Gastroesophageal sphincter (tissue), 4 donors: ENCODE data around the gene OR52N4. TPM values are rescaled to one million over a fixed set of nuclear protein-coding genes. Genes with fewer than 3 reads are reported as not detected.
"Not testable (repeated sequence)": the region's sequence is repeated elsewhere in the genome, so short reads cannot be mapped to it uniquely, and the experiment has no call there.

ENCODE experiments used
- ATAC-seq: fragments of 150-250 bp; one replicate; pipeline ENCODE4 v1.9.1; 2016; ENCODE audit warnings: mild to moderate bottlenecking, moderate library complexity
- H3K27ac ChIP-seq, 4 donors: fragments of 200-600 bp; sonication (generic) in 3 of 4; 1 replicate in 3 of 4; 2 replicates in 1 of 4; pipeline ENCODE4 v1.5.1; 2016 to 2019
- H3K27me3 ChIP-seq: fragments of 200-600 bp; sonication (generic); one replicate; pipeline ENCODE4 v1.5.1; 2019
- H3K36me3 ChIP-seq, 2 donors: fragments of 200-600 bp; sonication (generic); one replicate each; pipeline ENCODE4 v1.5.1; 2019; ENCODE audit warnings: control low read depth in 1 of 2
- H3K4me1 ChIP-seq, 3 donors: fragments of 200-600 bp; sonication (generic); 1 replicate in 2 of 3; 2 replicates in 1 of 3; pipeline ENCODE4 v1.5.1; 2016 to 2019; ENCODE audit warnings: control low read depth in 2 of 3
- H3K4me3 ChIP-seq, 2 donors: fragments of 200-600 bp; sonication (generic); one replicate each; pipeline ENCODE4 v1.5.1; 2019; ENCODE audit warnings: mild to moderate bottlenecking in 1 of 2, moderate library complexity in 1 of 2
- H3K9me3 ChIP-seq, 3 donors: fragments of 200-600 bp; sonication (generic); one replicate each; pipeline ENCODE4 v1.5.1; 2017 to 2019; ENCODE audit warnings: control low read depth in 2 of 3
- CTCF ChIP-seq, 4 experiments: fragments of 200-600 bp in 2 of 4; fragments of 450-650 bp in 2 of 4; sonication (generic) in 1 of 4; IDR thresholded peaks; one replicate each; pipeline ENCODE4 v1.5.1; 2017 to 2019; ENCODE audit warnings: antibody characterized with exemption in 4 of 4, mild to moderate bottlenecking in 2 of 4, moderate library complexity in 2 of 4
- EP300 ChIP-seq: sonication (generic); formaldehyde crosslinking; IDR thresholded peaks from one replicate; pipeline ENCODE4 v1.6.1; 2017; ENCODE audit warnings: antibody characterized with exemption, mild to moderate bottlenecking
- POLR2A ChIP-seq, 2 donors: fragments of 450-650 bp; IDR thresholded peaks; one replicate each; pipeline ENCODE4 v1.6.1; 2017; ENCODE audit warnings: antibody characterized with exemption in 2 of 2, mild to moderate bottlenecking in 2 of 2, moderate library complexity in 1 of 2
- POLR2AphosphoS5 ChIP-seq: sonication (generic); formaldehyde crosslinking; IDR thresholded peaks from one replicate; pipeline ENCODE4 v1.6.1; 2017; ENCODE audit warnings: antibody characterized with exemption
- WGBS, 2 donors: methylation state at CpG; one replicate each; pipeline ENCODE4 v1.1.5; 2018; ENCODE audit warnings: low coverage in 1 of 2; 5-methylcytosine and 5-hydroxymethylcytosine counted together
- total RNA-seq, 4 donors: library from RNA; depleted of rRNA; stranded (reverse); fragments of >200 nt; gene quantifications; one replicate each; pipeline ENCODE4 v1.1.0, GENCODE V29; 2016

Gene OR52N4
- total RNA-seq, result under 1 TPM in 1 of 4 donors, not detected in 3; 0.40 TPM

GRCh38 chr11:5753943-5754342, at the start of gene OR52N4:
OR52N4 (plus strand) TSS chr11:5754243; CDS start chr11:5754741, 498 bp downstream.
- no peak within 1 kb of the TSS for H3K27ac ChIP-seq
- no peaks in the 10 kb centered on the region for H3K9me3 ChIP-seq
- ATAC-seq, result no peak
- no peak for TF ChIP-seq POLR2AphosphoS5
- TF ChIP-seq POLR2A (IDR thresholded peaks at IDR 0.05), result no peak
- TF ChIP-seq CTCF (IDR thresholded peaks at IDR 0.05), result no peak
- TF ChIP-seq EP300, result no peak
- H3K4me3 ChIP-seq, result no peak within 1 kb of the TSS
- no peaks in the 10 kb centered on the region for H3K36me3 ChIP-seq
- no peaks in the 10 kb centered on the region for H3K27me3 ChIP-seq
- 83 to 86% methylated on average over 1 of the region's 1 CpG for WGBS, 2 donors
- no peaks in the 10 kb centered on the region for H3K4me1 ChIP-seq

GRCh38 chr11:5705688-5706087, 48.4 kb upstream of the OR52N4 start:
- WGBS, 2 donors, result 87 to 97% methylated on average over 4 of the region's 4 CpGs
- H3K27me3 ChIP-seq, result no peaks in the 10 kb centered on the region
- no peak for ATAC-seq
- H3K36me3 ChIP-seq, result peaks cover 0 to 85% of the 10 kb centered on the region in 2 donors
- H3K9me3 ChIP-seq, result no peaks in the 10 kb centered on the region
- H3K4me3 ChIP-seq, result no peak overlapping the region
- H3K27ac ChIP-seq, result no peak overlapping the region
- no peaks in the 10 kb centered on the region for H3K4me1 ChIP-seq
- TF ChIP-seq POLR2AphosphoS5 (no peak), POLR2A (IDR thresholded peaks at IDR 0.05) (no peak), EP300 (no peak), CTCF (IDR thresholded peaks at IDR 0.05) (no peak)

- H3K4me3 ChIP-seq, result no peak overlapping the region
- H3K27ac ChIP-seq, result no peak overlapping the region
- peaks cover 0 to 38% of the 10 kb centered on the region in 2 donors for H3K36me3 ChIP-seq
- no peaks in the 10 kb centered on the region for H3K9me3 ChIP-seq
- TF ChIP-seq CTCF (IDR thresholded peaks at IDR 0.05), result peak; percentile 22 to 37 (median 29)
- TF ChIP-seq EP300, result no peak
- no peaks in the 10 kb centered on the region for H3K4me1 ChIP-seq
- no peaks in the 10 kb centered on the region for H3K27me3 ChIP-seq
- no peak for ATAC-seq
- WGBS, 2 donors, result 48 to 78% methylated on average over 1 of the region's 1 CpG
Observed at GRCh38 chr11:5712507-5712906, 41.5 kb upstream of the OR52N4 start.

- H3K36me3 ChIP-seq, result peaks cover 0 to 26% of the 10 kb centered on the region in 2 donors
- H3K27me3 ChIP-seq, result no peaks in the 10 kb centered on the region
- H3K4me1 ChIP-seq, result no peaks in the 10 kb centered on the region
- no peaks in the 10 kb centered on the region for H3K9me3 ChIP-seq
- no peak overlapping the region for H3K27ac ChIP-seq
- H3K4me3 ChIP-seq, result no peak overlapping the region
- ATAC-seq, result no peak
- TF ChIP-seq CTCF (IDR thresholded peaks at IDR 0.05) (no peak), EP300 (no peak), POLR2A (IDR thresholded peaks at IDR 0.05) (no peak), POLR2AphosphoS5 (no peak)
- 60 to 73% methylated on average over 1 to 3 of the region's 5 CpGs for WGBS, 2 donors
Observed at GRCh38 chr11:5713695-5714094, 40.3 kb upstream of the OR52N4 start.

- no CpG with 5 or more reads among the region's 1 CpG for WGBS, 2 donors
- not testable (repeated sequence) for H3K4me1 ChIP-seq, H3K4me3 ChIP-seq, H3K36me3 ChIP-seq, H3K27ac ChIP-seq, H3K27me3 ChIP-seq, H3K9me3 ChIP-seq, ATAC-seq
Observed at GRCh38 chr11:5716518-5716917, 37.5 kb upstream of the OR52N4 start.
